AG20443 (cell line): ENCODE data around the gene TBC1D22A.
A peak's percentile ranks its signal among the peaks of the same experiment; 100 is the strongest.
"Not testable (repeated sequence)": the region's sequence is repeated elsewhere in the genome, so short reads cannot be mapped to it uniquely, and the experiment has no call there.

Experiments used
- DNase-seq: peaks from one replicate; pipeline ENCODE4 v3.0.0; 2012; ENCODE audit warnings: low spot score, mixed read lengths

The TBC1D22A gene

GRCh38 chr22:47047321-47048122 lies 285.1 kb downstream of the TBC1D22A start:
- no peak for DNase-seq

- no peak for DNase-seq
Observed at GRCh38 chr22:47048123-47049077, 285.9 kb downstream of the TBC1D22A start.

GRCh38 chr22:47049078-47049624 lies 286.7 kb downstream of the TBC1D22A start:
- no peak for DNase-seq

- DNase-seq: not testable (repeated sequence)
Observed at GRCh38 chr22:47049736-47050400, 287.4 kb downstream of the TBC1D22A start.

GRCh38 chr22:47050401-47051051 lies 288.1 kb downstream of the TBC1D22A start:
- DNase-seq: no peak

GRCh38 chr22:47051441-47052071 lies 289.1 kb downstream of the TBC1D22A start:
- DNase-seq: no peak

GRCh38 chr22:47052236-47053012 lies 290.0 kb downstream of the TBC1D22A start:
- DNase-seq: no peak

- DNase-seq: no peak
Observed at GRCh38 chr22:47053013-47053725, 290.7 kb downstream of the TBC1D22A start.

GRCh38 chr22:47053726-47054141 lies 291.3 kb downstream of the TBC1D22A start:
- peak; percentile 85 for DNase-seq

- no peak for DNase-seq
Observed at GRCh38 chr22:47054231-47055072, 292.0 kb downstream of the TBC1D22A start.

GRCh38 chr22:47055073-47055355 lies 292.6 kb downstream of the TBC1D22A start:
- DNase-seq: no peak

- DNase-seq: no peak
Observed at GRCh38 chr22:47055461-47055860, 293.0 kb downstream of the TBC1D22A start.

- DNase-seq: no peak
Observed at GRCh38 chr22:47055921-47056320, 293.5 kb downstream of the TBC1D22A start.

GRCh38 chr22:47056361-47056760 lies 293.9 kb downstream of the TBC1D22A start:
- DNase-seq: no peak

- no peak for DNase-seq
Observed at GRCh38 chr22:47056776-47057470, 294.5 kb downstream of the TBC1D22A start.

GRCh38 chr22:47057916-47058585 lies 295.6 kb downstream of the TBC1D22A start:
- no peak for DNase-seq

- DNase-seq: no peak
Observed at GRCh38 chr22:47059076-47059475, 296.6 kb downstream of the TBC1D22A start.
